ENCODE data around the gene CLINT1.

- TF ChIP-seq, protein P1, sequence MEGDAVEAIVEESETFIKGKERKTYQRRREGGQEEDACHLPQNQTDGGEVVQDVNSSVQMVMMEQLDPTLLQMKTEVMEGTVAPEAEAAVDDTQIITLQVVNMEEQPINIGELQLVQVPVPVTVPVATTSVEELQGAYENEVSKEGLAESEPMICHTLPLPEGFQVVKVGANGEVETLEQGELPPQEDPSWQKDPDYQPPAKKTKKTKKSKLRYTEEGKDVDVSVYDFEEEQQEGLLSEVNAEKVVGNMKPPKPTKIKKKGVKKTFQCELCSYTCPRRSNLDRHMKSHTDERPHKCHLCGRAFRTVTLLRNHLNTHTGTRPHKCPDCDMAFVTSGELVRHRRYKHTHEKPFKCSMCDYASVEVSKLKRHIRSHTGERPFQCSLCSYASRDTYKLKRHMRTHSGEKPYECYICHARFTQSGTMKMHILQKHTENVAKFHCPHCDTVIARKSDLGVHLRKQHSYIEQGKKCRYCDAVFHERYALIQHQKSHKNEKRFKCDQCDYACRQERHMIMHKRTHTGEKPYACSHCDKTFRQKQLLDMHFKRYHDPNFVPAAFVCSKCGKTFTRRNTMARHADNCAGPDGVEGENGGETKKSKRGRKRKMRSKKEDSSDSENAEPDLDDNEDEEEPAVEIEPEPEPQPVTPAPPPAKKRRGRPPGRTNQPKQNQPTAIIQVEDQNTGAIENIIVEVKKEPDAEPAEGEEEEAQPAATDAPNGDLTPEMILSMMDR (conservative IDR thresholded peaks at IDR 0.05; ENCODE audit: low read depth, low read length): no peak
- no peak for TF ChIP-seq RFX5 (IDR thresholded peaks at IDR 0.05; ENCODE audit: low read depth, low read length)
- TF ChIP-seq POLR2A (IDR thresholded peaks at IDR 0.05; ENCODE audit: low read depth, low read length): no peak
- TF ChIP-seq NFE2L2 (IDR thresholded peaks at IDR 0.05; ENCODE audit: low read depth, low read length): no peak
- TF ChIP-seq MXI1 (IDR thresholded peaks at IDR 0.05; ENCODE audit: borderline replicate concordance, low read depth, low read length): no peak
- no peak for TF ChIP-seq CEBPB (IDR thresholded peaks at IDR 0.05; ENCODE audit: low read depth, low read length)
- TF ChIP-seq RAD21 (IDR thresholded peaks at IDR 0.05; ENCODE audit: low read length): no peak
- no peak for TF ChIP-seq USF2 (IDR thresholded peaks at IDR 0.05; ENCODE audit: low read depth, low read length)
- no peak for TF ChIP-seq SMC3 (IDR thresholded peaks at IDR 0.05; ENCODE audit: low read depth, low read length)
- no peak for TF ChIP-seq RCOR1 (IDR thresholded peaks at IDR 0.05; ENCODE audit: insufficient replicate concordance, low read length)
- no peak for TF ChIP-seq MAZ (IDR thresholded peaks at IDR 0.05; ENCODE audit: borderline replicate concordance, low read depth, low read length)
- TF ChIP-seq, protein P2, sequence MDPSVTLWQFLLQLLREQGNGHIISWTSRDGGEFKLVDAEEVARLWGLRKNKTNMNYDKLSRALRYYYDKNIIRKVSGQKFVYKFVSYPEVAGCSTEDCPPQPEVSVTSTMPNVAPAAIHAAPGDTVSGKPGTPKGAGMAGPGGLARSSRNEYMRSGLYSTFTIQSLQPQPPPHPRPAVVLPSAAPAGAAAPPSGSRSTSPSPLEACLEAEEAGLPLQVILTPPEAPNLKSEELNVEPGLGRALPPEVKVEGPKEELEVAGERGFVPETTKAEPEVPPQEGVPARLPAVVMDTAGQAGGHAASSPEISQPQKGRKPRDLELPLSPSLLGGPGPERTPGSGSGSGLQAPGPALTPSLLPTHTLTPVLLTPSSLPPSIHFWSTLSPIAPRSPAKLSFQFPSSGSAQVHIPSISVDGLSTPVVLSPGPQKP (IDR thresholded peaks at IDR 0.05; ENCODE audit: borderline replicate concordance, low read depth, low read length): no peak
Measured at GRCh38 chr5:157819502-157820115, 39.3 kb downstream of the CLINT1 start.

Measured in IMR-90 (cell line).